Esophagus muscularis mucosa (tissue), 4 donors: ENCODE data around the gene TXNL1. TPM values are rescaled to one million over a fixed set of nuclear protein-coding genes. Genes with fewer than 3 reads are reported as not detected.
"Not testable (repeated sequence)": the region's sequence is repeated elsewhere in the genome, so short reads cannot be mapped to it uniquely, and the experiment has no call there.

Source experiments
- DNase-seq: peaks from one replicate; pipeline ENCODE4 v3.0.0-alpha.2; 2017; ENCODE audit errors: extremely low spot score
- H3K27ac ChIP-seq, 4 donors: fragments of 200-600 bp; sonication (generic); replicated peaks in 1 of 4; 1 replicate in 3 of 4; 2 replicates in 1 of 4; pipeline ENCODE4 v1.5.1; 2016 to 2019; ENCODE audit warnings: mild to moderate bottlenecking in 1 of 4
- H3K27me3 ChIP-seq, 4 donors: fragments of 200-600 bp; sonication (generic); one replicate each; pipeline versions ENCODE4 v1.5.1 to v1.6.0; 2016 to 2019
- H3K36me3 ChIP-seq, 4 donors: fragments of 200-600 bp; sonication (generic); one replicate each; pipeline ENCODE4 v1.5.1; 2016 to 2019
- H3K4me1 ChIP-seq, 4 donors: fragments of 200-600 bp; sonication (generic); one replicate each; pipeline ENCODE4 v1.5.1; 2016 to 2019
- H3K4me3 ChIP-seq, 4 donors: fragments of 200-600 bp; sonication (generic); 1 replicate in 2 of 4; 2 replicates in 2 of 4; pipeline ENCODE4 v1.5.1; 2016 to 2019; ENCODE audit warnings: mild to moderate bottlenecking in 4 of 4, moderate library complexity in 1 of 4
- H3K9me3 ChIP-seq, 4 donors: fragments of 200-600 bp; sonication (generic); 1 replicate in 3 of 4; 2 replicates in 1 of 4; pipeline ENCODE4 v1.5.1; 2016 to 2019
- CTCF ChIP-seq, 3 experiments: fragments of 200-600 bp in 2 of 3; fragments of 450-650 bp in 1 of 3; sonication (generic) in 2 of 3; IDR thresholded peaks; one replicate each; pipeline ENCODE4 v1.5.1; 2017 to 2019; ENCODE audit warnings: antibody characterized with exemption in 3 of 3, mild to moderate bottlenecking in 2 of 3, moderate library complexity in 1 of 3
- EP300 ChIP-seq: sonication (generic); formaldehyde crosslinking; IDR thresholded peaks from one replicate; pipeline ENCODE4 v1.6.1; 2017; ENCODE audit warnings: antibody characterized with exemption
- POLR2A ChIP-seq: fragments of 450-650 bp; IDR thresholded peaks from one replicate; pipeline ENCODE4 v1.6.1; 2017; ENCODE audit warnings: antibody characterized with exemption, moderate library complexity, mild to moderate bottlenecking, low read depth
- POLR2AphosphoS5 ChIP-seq, 2 donors: sonication (generic); formaldehyde crosslinking; IDR thresholded peaks; one replicate each; pipeline ENCODE4 v1.6.1; 2017; ENCODE audit warnings: antibody characterized with exemption in 2 of 2
- WGBS: methylation state at CpG from one replicate; pipeline ENCODE4 v1.1.5; 2018; 5-methylcytosine and 5-hydroxymethylcytosine counted together
- intact Hi-C: fragments of 100-400 bp; cut with DNase I; formaldehyde crosslinking; loops from one replicate; pipeline ENCODE4 v1.15.1; 2023
- total RNA-seq, 4 donors: library from RNA; depleted of rRNA; stranded (reverse); fragments of >200 nt; gene quantifications; one replicate each; pipeline versions ENCODE4 v1.1.0 to v1.2.1, GENCODE V29; 2016

Gene TXNL1
- total RNA-seq, 4 donors from 2014 or later = 29.9 to 42.5 (median 40.4) TPM

DNA sequence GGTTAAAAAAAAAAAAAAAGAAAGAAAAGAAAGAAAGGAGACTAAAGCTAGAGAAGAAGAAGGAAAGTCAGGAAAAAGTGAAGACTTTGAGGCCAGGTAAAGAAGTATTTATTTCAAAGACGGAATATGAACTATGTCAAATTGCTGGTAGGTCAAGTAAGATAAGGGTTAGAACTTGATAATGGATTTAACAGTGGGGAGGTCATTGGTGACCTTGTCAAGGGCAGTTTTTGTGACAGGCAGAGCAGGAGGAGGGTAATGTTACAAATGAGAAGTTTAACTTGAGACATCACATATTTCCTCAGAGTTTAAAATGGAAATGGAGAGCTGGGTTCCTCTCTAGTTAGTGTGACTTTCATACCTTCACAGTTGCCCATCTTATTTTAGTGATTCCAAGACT is 22.3 kb upstream of the TXNL1 start:
- Histone ChIP-seq H3K4me1 (peaks cover 0 to 7% (median 0%) of the 10 kb centered on the region in 4 donors), H3K27ac (no peak overlapping the region), H3K4me3 (no peak overlapping the region), H3K36me3 (peaks cover 0 to 8% (median 0%) of the 10 kb centered on the region in 4 donors), H3K27me3 (no peaks in the 10 kb centered on the region), H3K9me3 (no peaks in the 10 kb centered on the region)
- TF ChIP-seq POLR2AphosphoS5 (IDR thresholded peaks at IDR 0.05) (no peak), EP300 (no peak), POLR2A (no peak), CTCF (IDR thresholded peaks at IDR 0.05) (no peak)
- no peak for DNase-seq
- intact Hi-C loops = no loop called here
- WGBS = 94% methylated on average over 1 of the region's 1 CpG

- no peak overlapping the region for H3K27ac ChIP-seq
- no peaks in the 10 kb centered on the region for H3K27me3 ChIP-seq
- TF ChIP-seq CTCF (IDR thresholded peaks at IDR 0.05) (no peak), POLR2AphosphoS5 (IDR thresholded peaks at IDR 0.05) (no peak), EP300 (no peak), POLR2A (no peak)
- no peak for DNase-seq
- H3K4me1 ChIP-seq = peaks cover 0 to 7% (median 0%) of the 10 kb centered on the region in 4 donors
- H3K36me3 ChIP-seq = peaks cover 0 to 8% (median 0%) of the 10 kb centered on the region in 4 donors
- no peak overlapping the region for H3K4me3 ChIP-seq
- 95% methylated on average over 4 of the region's 4 CpGs for WGBS
- intact Hi-C loops = no loop called here
- no peaks in the 10 kb centered on the region for H3K9me3 ChIP-seq
These were observed 20.7 kb upstream of the TXNL1 start for GRCh38 chr18:56659111-56659510.

DNA sequence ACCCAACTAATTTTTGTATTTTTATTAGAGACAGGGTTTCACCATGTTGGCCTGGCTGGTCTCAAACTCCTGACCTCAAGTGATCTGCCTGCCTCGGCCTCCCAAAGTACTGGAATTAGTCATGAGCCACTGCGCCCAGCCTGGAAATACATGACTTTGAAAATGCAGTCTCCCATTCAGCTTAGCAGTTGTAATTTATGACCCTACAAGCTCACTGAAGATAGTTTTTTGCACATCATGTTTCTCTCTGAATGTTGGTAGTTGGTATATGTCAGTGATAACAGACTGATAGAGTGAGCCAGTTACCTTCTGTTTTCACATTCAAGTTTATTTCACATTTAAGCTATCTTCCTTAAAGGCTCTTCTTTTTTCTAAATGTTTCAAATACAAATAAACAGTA is 19.9 kb upstream of the TXNL1 start:
- WGBS = 100% methylated on average over 2 of the region's 2 CpGs

GRCh38 chr18:56654280-56654679 is 15.9 kb upstream of the TXNL1 start:
- H3K9me3 ChIP-seq, H3K4me3 ChIP-seq, H3K27ac ChIP-seq, H3K36me3 ChIP-seq, H3K27me3 ChIP-seq, DNase-seq: not testable (repeated sequence)
- 99% methylated on average over 7 of the region's 7 CpGs for WGBS
- intact Hi-C loops = loop anchor here (5.0 kb wide), 1 partner anchor 1067 kb away; the partner anchor contains the start of gene TCF4
- H3K4me1 ChIP-seq = peaks cover 16 to 26% (median 21%) of the 10 kb centered on the region in 4 donors

More for the DNA sequence above, 19.9 kb upstream of the TXNL1 start:
- H3K36me3 ChIP-seq = peaks cover 0 to 8% (median 0%) of the 10 kb centered on the region in 4 donors
- no peak overlapping the region for H3K27ac ChIP-seq
- DNase-seq = no peak
- H3K27me3 ChIP-seq = no peaks in the 10 kb centered on the region
- intact Hi-C loops = no loop called here
- no peak for TF ChIP-seq CTCF (IDR thresholded peaks at IDR 0.05)
- TF ChIP-seq POLR2A = no peak
- no peak for TF ChIP-seq POLR2AphosphoS5 (IDR thresholded peaks at IDR 0.05)
- TF ChIP-seq EP300 = no peak
- no peaks in the 10 kb centered on the region for H3K9me3 ChIP-seq
- H3K4me1 ChIP-seq = peaks cover 0 to 7% (median 1%) of the 10 kb centered on the region in 4 donors
- H3K4me3 ChIP-seq = no peak overlapping the region

DNA sequence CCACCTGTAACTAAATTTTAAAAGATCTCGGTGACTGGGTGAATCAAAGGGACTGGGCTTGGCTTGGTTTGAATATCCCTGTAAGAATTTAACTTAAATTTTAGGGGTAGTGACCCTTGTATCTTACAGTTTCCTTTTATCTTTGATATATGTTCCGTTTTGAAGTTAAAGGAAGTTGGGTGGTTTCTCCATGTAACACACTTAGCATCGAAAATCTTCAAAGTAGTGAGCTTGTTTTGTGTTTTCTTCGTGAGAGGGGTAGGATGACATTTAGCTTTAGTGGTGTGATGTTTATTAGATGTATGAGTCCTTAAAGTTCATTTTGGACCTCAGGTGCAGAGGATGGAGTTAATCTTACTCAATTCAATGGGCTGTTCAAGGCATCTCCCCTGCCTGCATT is 14.4 kb upstream of the TXNL1 start:
- H3K4me1 ChIP-seq = peaks cover 16 to 26% (median 21%) of the 10 kb centered on the region in 4 donors
- intact Hi-C loops = loop anchor here (5.0 kb wide), 1 partner anchor 1066 kb away; the partner anchor contains the start of gene TCF4
- H3K36me3 ChIP-seq = no peaks in the 10 kb centered on the region

More for the DNA sequence above, 14.4 kb upstream of the TXNL1 start:
- H3K27me3 ChIP-seq = no peaks in the 10 kb centered on the region
- H3K9me3 ChIP-seq = no peaks in the 10 kb centered on the region
- TF ChIP-seq POLR2AphosphoS5 (IDR thresholded peaks at IDR 0.05) (no peak), POLR2A (no peak), EP300 (no peak), CTCF (IDR thresholded peaks at IDR 0.05) (no peak)
- H3K4me3 ChIP-seq = no peak overlapping the region
- DNase-seq = no peak
- WGBS = 85% methylated on average over 4 of the region's 4 CpGs
- H3K27ac ChIP-seq = no peak overlapping the region
